Endothelial cell of umbilical vein (primary cell): ENCODE measurements around the gene THOC5. TPM values are rescaled to one million over a fixed set of nuclear protein-coding genes. Genes with fewer than 3 reads are reported as not detected.

ENCODE experiments used
- BruUV-seq: library from RNA; stranded (reverse); fragments of 400-500 nt; replicated peaks from 2 replicates; lab custom pipeline; 2021; lab: Mats Ljungman, UMichigan
- CTCF ChIA-PET: fragments of 300-600, 350-600 bp; sonication (Branson Sonifier 250); formaldehyde crosslinking; loops from one replicate; lab custom pipeline; 2021; ENCODE audit warnings: antibody characterized with exemption, inconsistent platforms; lab: Charles Lee
- POLR2A ChIA-PET: fragments of 300-600, 350-600 bp; sonication (Branson Sonifier 250); formaldehyde crosslinking; loops from one replicate; lab custom pipeline; 2021; ENCODE audit warnings: antibody characterized with exemption, inconsistent platforms; lab: Charles Lee
- DNase-seq: peaks from one replicate; pipeline ENCODE4 v3.0.0-alpha.2; 2011; ENCODE audit warnings: low read depth, low spot score
- FAIRE-seq: peaks from 2 replicates; lab custom pipeline; 2011; peaks lifted over from hg19 to GRCh38; lab: Jason Lieb, UNC
- H2AFZ ChIP-seq: 2 replicates; pipeline ENCODE4 v1.6.0; 2012; ENCODE audit warnings: low read depth, low read length, control low read depth, inconsistent platforms
- H3K27ac ChIP-seq: 2 replicates; pipeline ENCODE4 v1.5.1; 2011; ENCODE audit warnings: low read depth, mild to moderate bottlenecking, control low read depth, low read length, moderate library complexity; ENCODE audit not compliant: insufficient read depth
- H3K27me3 ChIP-seq, 2 experiments: 2 replicates each; pipeline versions ENCODE4 v1.6.0 to v1.6.1; 2011; ENCODE audit warnings: low read length in 2 of 2, mixed read lengths in 1 of 2; ENCODE audit not compliant: control insufficient read depth in 2 of 2, insufficient read depth in 2 of 2
- H3K36me3 ChIP-seq, 2 experiments: 2 replicates in 1 of 2; 3 replicates in 1 of 2; pipeline ENCODE4 v1.5.1; 2011; ENCODE audit warnings: low read length in 2 of 2, mild to moderate bottlenecking in 1 of 2, moderate library complexity in 1 of 2; ENCODE audit not compliant: control insufficient read depth in 2 of 2, insufficient read depth in 2 of 2; ENCODE audit errors: extremely low read depth in 1 of 2
- H3K4me1 ChIP-seq: 3 replicates; pipeline ENCODE4 v1.5.1; 2011; ENCODE audit warnings: mild to moderate bottlenecking, low read length; ENCODE audit not compliant: control insufficient read depth, insufficient read depth; ENCODE audit errors: extremely low read depth
- H3K4me2 ChIP-seq: 2 replicates; pipeline ENCODE4 v1.6.1; 2011; ENCODE audit warnings: low read length, control low read depth, mixed read lengths; ENCODE audit not compliant: insufficient read depth
- H3K4me3 ChIP-seq, 3 experiments: fragments of 200-600 bp in 1 of 3; sonication (generic), shearing (Covaris generic) in 1 of 3; replicated peaks in 1 of 3; 2 replicates each; pipeline ENCODE4 v1.5.1; 2011 to 2016; ENCODE audit warnings: control low read depth in 3 of 3, low read length in 3 of 3, mild to moderate bottlenecking in 2 of 3, inconsistent platforms in 1 of 3, low read depth in 1 of 3, moderate library complexity in 1 of 3; ENCODE audit not compliant: insufficient read depth in 1 of 3
- H3K79me2 ChIP-seq: 2 replicates; pipeline ENCODE4 v1.6.0; 2012; ENCODE audit warnings: low read length, inconsistent platforms; ENCODE audit not compliant: control insufficient read depth, insufficient read depth
- H3K9ac ChIP-seq: replicated peaks from 2 replicates; pipeline ENCODE3; 2011; ENCODE audit warnings: low read length, control low read depth; ENCODE audit not compliant: insufficient read depth; ENCODE audit errors: extremely low read depth
- H3K9me1 ChIP-seq: replicated peaks from 3 replicates; pipeline ENCODE4 v1.6.0; 2011; ENCODE audit warnings: mild to moderate bottlenecking, low read length; ENCODE audit not compliant: control insufficient read depth, insufficient read depth; ENCODE audit errors: extremely low read depth
- H3K9me3 ChIP-seq: replicated peaks from 2 replicates; pipeline ENCODE4 v1.5.1; 2012; ENCODE audit warnings: low read length, inconsistent platforms; ENCODE audit not compliant: control insufficient read depth, insufficient read depth
- H4K20me1 ChIP-seq: replicated peaks from 2 replicates; pipeline ENCODE3; 2011; ENCODE audit warnings: mild to moderate bottlenecking, low read length; ENCODE audit not compliant: control insufficient read depth, insufficient read depth; ENCODE audit errors: extremely low read depth
- CTCF ChIP-seq, 2 donors: IDR thresholded peaks; 1 replicate in 1 of 2; 2 replicates in 1 of 2; pipeline ENCODE4 v1.5.1; 2011; ENCODE audit warnings: low read length in 2 of 2, mild to moderate bottlenecking in 2 of 2, moderate library complexity in 2 of 2, control low read depth in 1 of 2, inconsistent platforms in 1 of 2, low read depth in 1 of 2; ENCODE audit not compliant: insufficient read depth in 1 of 2; ENCODE audit errors: extremely low read depth in 1 of 2
- EZH2 ChIP-seq: IDR thresholded peaks from 2 replicates; pipeline ENCODE4 v1.6.1; 2012; ENCODE audit warnings: borderline replicate concordance, low read depth, mild to moderate bottlenecking, moderate library complexity, low read length, inconsistent platforms; ENCODE audit not compliant: severe bottlenecking
- FOS ChIP-seq: IDR thresholded peaks from 2 replicates; pipeline ENCODE4 v1.6.1; 2011; ENCODE audit warnings: mild to moderate bottlenecking, low read length, moderate library complexity, borderline replicate concordance; ENCODE audit not compliant: insufficient read depth
- GATA2 ChIP-seq: IDR thresholded peaks from 2 replicates; pipeline ENCODE4 v1.7.0; 2011; ENCODE audit warnings: low read depth, mild to moderate bottlenecking, moderate library complexity, mixed read lengths, low read length; ENCODE audit not compliant: insufficient read length, insufficient read depth
- JUN ChIP-seq: IDR thresholded peaks from 2 replicates; pipeline ENCODE4 v1.6.1; 2011; ENCODE audit warnings: borderline replicate concordance, low read depth; ENCODE audit not compliant: insufficient read length, insufficient read depth
- MYC ChIP-seq: IDR thresholded peaks from one replicate; pipeline ENCODE4 v1.6.1; 2011; ENCODE audit warnings: mild to moderate bottlenecking, low read depth, low read length
- POLR2A ChIP-seq: IDR thresholded peaks from 2 replicates; pipeline ENCODE4 v1.6.1; 2012; ENCODE audit warnings: low read depth, mild to moderate bottlenecking, control low read depth, low read length
- POLR2AphosphoS5 ChIP-seq: IDR thresholded peaks from 2 replicates; pipeline ENCODE4 v1.6.1; 2012; ENCODE audit warnings: low read depth, mild to moderate bottlenecking, control low read depth, low read length, moderate library complexity; ENCODE audit not compliant: insufficient read depth
- dilution Hi-C: fragments of 300-500 bp; cut with MboI; formaldehyde crosslinking; loops from one replicate; pipeline ENCODE4 v1.15.0; 2019; ENCODE audit warnings: low sequenced_read_pairs; ENCODE audit not compliant: extremely low pct_ligation_motif_present
- intact Hi-C: fragments of 100-400 bp; cut with micrococcal nuclease; formaldehyde crosslinking; loops from one replicate; pipeline ENCODE4 v1.10.0; 2022
- polyA plus RNA-seq, 4 experiments: library from polyadenylated mRNA; depleted of rRNA in 3 of 4; stranded (reverse) in 3 of 4; unstranded in 1 of 4; fragments of >200 nt; gene quantifications; 2 replicates each; pipeline versions ENCODE4 v1.2.1 to v1.2.3, GENCODE V29; 2011 to 2012; ENCODE audit warnings: missing spikeins in 1 of 4
- total RNA-seq: library from RNA; stranded (reverse); gene quantifications from 2 replicates; pipeline ENCODE4 v1.2.3, GENCODE V29; 2021

Gene THOC5
- total and polyA plus RNA-seq, 2 donors (not counting 3 experiments of a cell fraction or from before 2014, with no cell fraction given) = 35.0 to 82.9 TPM

DNA sequence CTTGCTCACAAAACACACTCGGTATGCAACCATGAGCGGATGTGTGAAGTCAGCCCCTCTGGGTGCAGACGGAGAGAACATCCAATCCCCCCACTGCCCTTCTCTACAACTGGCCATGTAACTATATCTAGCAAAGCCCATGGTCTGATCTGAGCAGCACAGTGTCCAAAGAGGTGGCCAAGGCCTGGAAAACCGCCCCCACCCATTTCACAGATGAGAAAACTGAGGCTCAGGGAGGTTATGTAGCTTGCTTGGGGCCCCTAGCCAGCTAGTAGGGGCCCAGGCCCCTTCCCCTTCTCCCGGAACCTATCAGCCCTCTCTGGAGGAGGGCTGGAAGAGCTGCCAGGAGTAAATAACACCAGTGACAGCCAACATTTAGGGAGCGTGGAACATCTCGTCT, 89.0 kb downstream of the THOC5 start:
- no peaks in the 10 kb centered on the region for H3K9me3 ChIP-seq
- H3K9me1 ChIP-seq = no peaks in the 10 kb centered on the region
- H3K27me3 ChIP-seq = peaks cover 5 to 8% of the 10 kb centered on the region in 2 experiments
- no peak for TF ChIP-seq POLR2AphosphoS5
- TF ChIP-seq POLR2A = no peak
- no peak for TF ChIP-seq FOS
- no peak for TF ChIP-seq JUN
- TF ChIP-seq GATA2 = no peak
- TF ChIP-seq CTCF (IDR thresholded peaks at IDR 0.05; ENCODE audit: extremely low read depth in 1 of 2, insufficient read depth in 1 of 2, low read depth in 1 of 2, low read length in 2 of 2) = no peak
- TF ChIP-seq MYC = no peak
- TF ChIP-seq EZH2 = no peak
- intact Hi-C loops (no loop called here), dilution Hi-C loops (no loop called here)
- BruUV-seq = no TSS peak
- POLR2A ChIA-PET = no interaction called here
- H3K9ac ChIP-seq = no peak overlapping the region
- H3K4me2 ChIP-seq = no peak overlapping the region
- H3K79me2 ChIP-seq = no peaks in the 10 kb centered on the region
- no peak overlapping the region for H3K4me3 ChIP-seq
- no peaks in the 10 kb centered on the region for H3K36me3 ChIP-seq
- no peak overlapping the region for H2AFZ ChIP-seq
- DNase-seq (no peak), FAIRE-seq (no peak)
- H4K20me1 ChIP-seq = no peaks in the 10 kb centered on the region
- no peaks in the 10 kb centered on the region for H3K4me1 ChIP-seq
- CTCF ChIA-PET = interaction anchor here (1.1 kb wide), 1 partner anchor 89 kb away, joined by 3 read pairs; the partner anchor contains the start of gene THOC5
- H3K27ac ChIP-seq = no peak overlapping the region
